ENCODE results near the gene FGF12.

DNA sequence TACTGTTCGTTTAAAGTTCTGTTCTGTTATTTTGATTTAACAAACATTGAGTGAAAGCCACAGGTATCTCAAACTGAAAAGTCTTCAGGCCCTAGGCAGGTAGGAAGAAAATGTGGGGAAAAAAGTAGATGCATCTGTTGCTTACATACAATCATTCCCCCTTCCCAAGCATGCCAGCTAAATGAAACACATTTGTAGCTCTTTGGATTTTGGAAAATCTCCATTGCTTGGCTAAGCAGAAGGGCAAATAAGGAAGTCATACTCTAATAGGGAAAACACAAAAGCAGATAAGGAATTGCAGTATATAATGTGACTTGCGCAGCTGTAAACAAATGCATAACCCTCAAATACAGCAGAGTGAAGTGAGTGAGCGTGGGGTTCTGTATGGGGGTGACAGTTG lies 375.9 kb downstream of the FGF12 start:
- TF ChIP-seq, protein P1, sequence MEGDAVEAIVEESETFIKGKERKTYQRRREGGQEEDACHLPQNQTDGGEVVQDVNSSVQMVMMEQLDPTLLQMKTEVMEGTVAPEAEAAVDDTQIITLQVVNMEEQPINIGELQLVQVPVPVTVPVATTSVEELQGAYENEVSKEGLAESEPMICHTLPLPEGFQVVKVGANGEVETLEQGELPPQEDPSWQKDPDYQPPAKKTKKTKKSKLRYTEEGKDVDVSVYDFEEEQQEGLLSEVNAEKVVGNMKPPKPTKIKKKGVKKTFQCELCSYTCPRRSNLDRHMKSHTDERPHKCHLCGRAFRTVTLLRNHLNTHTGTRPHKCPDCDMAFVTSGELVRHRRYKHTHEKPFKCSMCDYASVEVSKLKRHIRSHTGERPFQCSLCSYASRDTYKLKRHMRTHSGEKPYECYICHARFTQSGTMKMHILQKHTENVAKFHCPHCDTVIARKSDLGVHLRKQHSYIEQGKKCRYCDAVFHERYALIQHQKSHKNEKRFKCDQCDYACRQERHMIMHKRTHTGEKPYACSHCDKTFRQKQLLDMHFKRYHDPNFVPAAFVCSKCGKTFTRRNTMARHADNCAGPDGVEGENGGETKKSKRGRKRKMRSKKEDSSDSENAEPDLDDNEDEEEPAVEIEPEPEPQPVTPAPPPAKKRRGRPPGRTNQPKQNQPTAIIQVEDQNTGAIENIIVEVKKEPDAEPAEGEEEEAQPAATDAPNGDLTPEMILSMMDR (IDR thresholded peaks at IDR 0.05; ENCODE audit: low read depth, low read length): no peak
- TF ChIP-seq EZH2phosphoT487 (IDR thresholded peaks at IDR 0.05; ENCODE audit: low read depth): no peak

Measured in OCI-LY3 (cell line).